ENCODE results near the gene RBM20. TPM values are rescaled to one million over a fixed set of nuclear protein-coding genes. Genes with fewer than 3 reads are reported as not detected.

Gene RBM20
- total RNA-seq, 1 donor from 2014 or later: 18.4 TPM

DNA sequence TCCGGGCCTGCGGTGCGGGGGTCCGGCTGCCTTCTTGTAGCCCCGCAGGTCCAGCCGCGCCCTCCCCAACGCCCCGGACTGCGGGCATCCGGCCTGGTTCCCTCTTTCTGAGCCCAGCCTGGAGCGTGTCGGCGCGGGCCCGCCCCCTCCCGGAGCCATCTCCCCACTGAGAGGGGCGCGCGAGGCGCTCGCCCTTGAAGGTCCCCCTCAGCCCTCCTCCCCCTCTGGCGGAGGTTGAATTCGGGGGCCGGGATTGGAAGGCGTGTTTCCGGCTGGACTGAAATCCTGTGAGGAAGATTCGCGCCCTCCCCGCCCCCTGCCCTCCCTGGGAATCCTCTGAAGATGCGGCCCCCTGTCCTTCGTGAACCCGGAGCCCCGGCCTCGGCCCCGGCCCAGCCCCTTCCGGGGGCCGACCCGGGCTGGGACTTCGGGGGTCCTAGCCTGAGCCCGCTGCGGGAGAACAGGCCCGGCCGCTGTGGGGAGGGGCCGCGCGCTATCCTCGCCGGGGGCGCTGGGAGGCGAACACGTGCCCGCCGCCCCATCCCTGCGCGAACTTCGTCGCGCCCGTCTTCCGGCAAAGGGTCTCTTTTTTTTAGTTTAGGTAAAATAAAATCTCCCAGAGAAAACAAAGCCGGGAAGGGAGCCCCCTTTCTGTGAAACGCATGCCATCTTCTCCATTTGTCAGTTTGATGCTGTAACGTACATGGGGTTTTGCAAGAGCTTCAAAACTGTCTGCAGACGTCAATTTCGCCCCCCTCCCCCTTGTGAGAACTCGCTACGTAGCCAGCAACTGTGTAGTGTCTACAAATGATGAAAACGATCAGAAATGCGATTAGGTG lies 228.2 kb downstream of the RBM20 start:
- DNase-seq: peak; percentile 95

DNA sequence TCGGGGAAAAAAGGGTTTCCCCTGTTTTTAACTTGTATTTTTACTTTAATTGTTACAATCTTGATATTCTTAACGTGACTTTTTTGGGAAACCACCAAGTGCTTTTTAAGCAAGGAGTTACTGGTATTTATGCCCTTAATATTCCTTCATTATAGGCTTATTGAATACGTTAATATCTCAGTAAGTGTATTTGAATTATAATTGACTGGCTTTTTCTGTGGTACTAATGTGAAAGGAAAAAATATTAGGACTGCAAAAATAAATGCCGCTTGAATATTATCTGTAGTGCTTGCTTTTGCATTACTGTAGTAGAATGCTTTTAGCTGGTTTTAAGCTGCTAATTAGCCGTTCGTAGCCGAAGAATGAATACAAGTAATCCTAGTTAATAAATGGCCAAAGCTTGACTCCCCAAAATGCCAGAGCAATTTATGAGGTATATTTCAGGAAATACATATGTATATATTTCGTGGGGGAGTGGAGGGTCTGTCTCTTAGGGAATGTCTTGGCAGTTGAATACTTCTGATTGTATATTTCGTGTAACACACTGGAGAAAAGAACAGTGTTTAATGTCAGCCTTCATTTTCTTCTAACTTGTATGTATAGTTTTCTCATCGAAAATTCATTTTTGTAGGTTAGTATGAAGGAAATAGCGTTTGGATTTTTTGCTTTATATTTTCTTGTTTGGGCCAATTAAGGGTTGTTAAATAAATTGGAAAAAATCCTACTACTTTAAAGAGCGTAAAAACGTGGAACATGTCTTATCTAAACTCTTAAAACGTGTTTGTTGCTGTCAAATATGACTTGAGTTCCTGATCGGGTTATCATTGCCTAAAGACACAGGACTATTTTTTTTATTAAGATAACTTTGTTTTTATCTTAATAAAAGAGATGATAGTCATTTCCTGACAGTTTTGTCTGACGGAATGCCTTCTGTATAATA lies 229.1 kb downstream of the RBM20 start:
- DNase-seq: no peak

DNA sequence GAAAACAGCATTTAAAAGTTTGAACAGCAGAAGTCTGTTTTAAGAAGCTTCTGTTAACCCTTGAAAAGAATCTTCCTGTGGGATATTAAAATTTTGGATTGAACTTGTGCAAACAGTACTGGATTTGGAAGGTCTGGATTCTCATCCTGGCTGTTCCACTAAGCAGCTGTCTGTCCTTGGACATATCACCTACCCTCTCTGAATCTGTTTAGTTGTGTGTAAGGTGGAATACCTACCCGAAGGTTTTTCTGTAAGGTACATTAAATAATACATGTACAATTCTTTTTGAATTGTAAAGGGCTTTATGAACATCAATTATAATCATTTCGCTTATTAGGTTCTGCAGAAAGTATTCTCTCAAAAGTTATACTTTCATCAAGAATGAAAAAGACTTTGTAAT lies 229.8 kb downstream of the RBM20 start:
- no peak for DNase-seq

DNA sequence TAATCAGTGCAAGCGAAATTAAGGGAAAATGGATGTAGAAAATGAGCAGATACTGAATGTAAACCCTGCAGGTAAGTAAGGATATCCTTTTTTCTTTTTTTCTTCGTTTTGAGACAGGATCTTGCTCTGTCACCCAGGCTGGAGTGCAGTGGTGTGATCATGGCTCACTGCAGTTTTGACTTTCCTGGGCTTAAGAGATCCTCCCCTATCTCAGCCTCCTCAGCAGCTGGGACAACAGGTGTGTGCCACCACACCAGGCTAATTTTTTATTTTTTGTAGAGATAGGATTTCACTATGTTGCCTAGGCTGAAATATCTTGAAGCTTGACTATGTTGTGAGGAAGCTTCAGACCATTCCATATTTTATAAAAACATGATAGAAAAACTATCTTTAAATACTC lies 231.9 kb downstream of the RBM20 start:
- no peak for DNase-seq

DNA sequence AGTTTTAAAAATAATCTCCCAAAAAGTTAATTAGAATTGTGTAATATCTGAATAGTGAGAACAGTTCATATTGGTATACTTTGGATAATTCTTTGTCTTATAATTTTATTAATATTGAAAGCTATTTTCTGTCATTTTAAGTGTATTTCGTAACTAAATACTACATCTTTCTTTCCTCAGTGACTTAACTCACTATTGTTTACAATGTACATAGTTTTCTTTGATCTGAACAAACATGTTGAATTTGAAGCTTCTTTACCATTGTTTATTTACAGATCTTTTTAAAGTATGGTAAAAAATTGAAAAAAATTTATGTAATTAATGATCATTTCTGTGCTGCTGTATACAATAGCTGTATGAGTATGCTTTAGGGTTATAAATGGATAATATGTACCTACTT lies 232.7 kb downstream of the RBM20 start:
- no peak for DNase-seq

DNA sequence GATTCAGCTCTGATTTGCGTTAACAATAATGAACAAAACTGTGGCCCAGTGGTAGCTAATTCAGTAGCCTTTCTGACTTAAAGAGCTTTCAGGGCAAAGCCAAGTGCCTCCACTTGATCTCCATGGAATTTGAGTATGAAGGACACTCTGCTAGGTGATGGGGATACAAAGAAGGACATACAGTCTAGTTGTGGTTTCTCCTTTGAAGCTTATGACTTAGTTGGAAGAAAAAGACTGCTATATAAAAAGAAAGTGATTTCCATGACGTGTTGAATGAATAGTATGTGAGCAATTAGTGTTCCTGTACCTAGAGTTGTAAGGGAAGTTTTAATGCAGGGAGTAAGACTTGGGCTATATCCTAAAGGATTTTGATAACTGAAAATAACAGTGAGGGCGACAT lies 235.9 kb downstream of the RBM20 start:
- no peak for DNase-seq

DNA sequence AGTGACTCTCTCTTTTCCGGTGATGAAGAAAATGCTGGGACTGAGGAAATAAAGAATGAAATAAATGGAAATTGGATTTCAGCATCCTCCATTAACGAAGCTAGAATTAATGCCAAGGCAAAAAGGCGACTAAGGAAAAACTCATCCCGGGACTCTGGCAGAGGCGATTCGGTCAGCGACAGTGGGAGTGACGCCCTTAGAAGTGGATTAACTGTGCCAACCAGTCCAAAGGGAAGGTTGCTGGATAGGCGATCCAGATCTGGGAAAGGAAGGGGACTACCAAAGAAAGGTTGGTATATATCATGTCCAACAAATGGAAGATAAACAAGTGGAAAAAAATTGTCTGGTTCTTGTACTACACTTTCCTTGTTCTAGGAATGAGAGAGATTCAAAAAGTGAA lies 237.1 kb downstream of the RBM20 start:
- no peak for DNase-seq

DNA sequence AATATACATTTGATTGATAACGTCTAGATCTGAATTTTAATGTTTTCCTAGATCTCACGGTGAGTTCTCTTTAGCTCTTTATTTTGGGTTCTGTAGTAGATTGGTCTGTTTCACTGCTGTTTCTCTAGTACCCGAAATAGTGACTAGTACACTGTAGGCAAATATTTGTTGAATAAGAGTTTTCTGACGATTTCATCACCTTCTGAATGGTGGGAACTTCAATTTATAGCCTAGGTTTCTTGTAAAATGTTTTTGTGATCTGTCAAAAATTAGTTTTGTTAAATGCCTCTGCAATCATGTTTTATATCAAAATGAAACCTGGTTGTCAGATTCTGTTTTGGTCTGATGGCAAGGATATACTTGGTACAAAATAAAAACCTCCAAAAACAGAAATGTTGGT lies 237.8 kb downstream of the RBM20 start:
- DNase-seq: no peak

DNA sequence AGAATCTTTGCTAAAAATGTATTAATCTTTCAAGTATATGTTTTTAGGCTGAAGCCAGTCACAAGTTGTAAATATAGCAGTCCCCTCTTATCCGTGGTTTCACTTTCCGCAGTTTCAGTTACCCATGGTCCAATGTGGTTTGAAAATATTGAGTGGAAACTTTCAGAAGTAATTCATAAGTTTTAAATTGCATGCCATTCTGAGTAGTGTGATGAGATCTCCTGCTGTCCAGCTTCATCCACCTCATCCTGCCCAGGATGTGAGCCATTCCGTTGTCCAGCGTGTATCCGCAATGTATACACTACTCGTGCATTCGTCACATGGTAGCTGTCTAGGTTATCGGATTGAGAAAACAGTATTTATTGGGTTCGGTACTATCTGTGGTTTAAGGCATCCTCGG lies 239.8 kb downstream of the RBM20 start:
- DNase-seq: no peak

DNA sequence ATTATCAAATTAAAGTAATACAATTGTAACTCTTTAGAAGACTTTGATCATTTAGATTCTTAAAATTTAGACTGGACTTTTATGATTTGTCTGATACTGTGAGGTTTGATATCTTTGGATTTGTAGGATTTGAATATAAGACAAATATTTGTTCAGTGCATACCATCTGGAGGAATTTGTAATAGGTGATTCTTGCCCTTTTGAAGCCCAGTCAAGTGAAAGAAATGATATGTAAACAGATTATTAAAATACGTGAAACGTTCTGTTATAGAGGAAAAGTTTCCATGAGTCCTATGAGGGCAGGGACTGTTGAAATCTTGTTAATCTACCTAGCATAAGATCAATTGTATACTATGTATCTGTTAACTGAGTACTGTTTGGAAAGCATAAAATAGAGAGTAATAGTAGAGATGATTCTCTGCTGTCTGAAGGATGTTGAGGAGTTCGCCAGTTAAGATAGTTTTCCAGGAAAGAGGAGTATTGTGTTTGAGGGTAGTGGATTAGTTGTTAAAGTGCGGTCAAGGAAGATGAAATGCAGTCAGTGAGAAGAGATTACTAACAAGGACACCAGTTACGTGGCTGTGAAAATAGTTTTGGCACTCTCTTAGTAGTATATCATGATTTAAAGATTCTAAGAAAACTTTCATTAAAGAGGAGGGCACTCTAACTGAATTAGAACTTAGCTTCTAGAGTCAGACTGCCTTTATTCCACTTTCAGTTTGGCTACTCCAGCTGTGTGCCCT lies 242.0 kb downstream of the RBM20 start:
- DNase-seq: no peak

DNA sequence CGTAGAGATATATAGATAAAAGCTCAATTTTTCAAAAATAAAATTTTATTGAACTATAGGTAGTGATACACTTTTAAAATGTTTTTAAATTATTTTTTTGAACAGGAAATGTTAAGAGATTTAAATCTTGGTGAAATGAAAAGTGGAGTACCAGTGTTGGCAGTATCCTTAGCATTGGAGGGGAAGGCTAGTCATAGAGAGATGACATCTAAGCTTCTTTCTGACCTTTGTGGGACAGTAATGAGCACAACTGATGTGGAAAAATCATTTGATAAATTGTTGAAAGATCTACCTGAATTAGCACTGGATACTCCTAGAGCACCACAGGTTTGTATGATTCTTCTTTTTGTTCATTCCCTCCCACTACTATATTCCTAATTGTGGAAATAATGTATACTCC lies 243.4 kb downstream of the RBM20 start:
- no peak for DNase-seq

Small RNAs within 50 kb of the gene (small RNA-seq; reads per million reads assigned to genes)
- gene RF00019 (ENCODE audit: low replicate concordance) (not detected), gene RN7SKP288 (ENCODE audit: low replicate concordance) (not detected), gene RNA5SP327 (ENCODE audit: low replicate concordance) (not detected)

Other genes starting within 250 kb of the RBM20 start
- gene DUSP5, start 146.4 kb upstream of the RBM20 start, total RNA-seq: 10.5 TPM
- 43.6 TPM for gene SMC3, start 76.6 kb upstream of the RBM20 start, total RNA-seq
- gene PDCD4, start 227.6 kb downstream of the RBM20 start, total RNA-seq: 150 TPM